HEK293 (cell line): ENCODE data around the gene SERPINE2.

Experiments
- BCL6B ChIP-seq: fragments of 450-650 bp; formaldehyde crosslinking; IDR thresholded peaks from 2 replicates; pipeline ENCODE4 v1.5.1; 2017; ENCODE audit warnings: missing biosample characterization, missing genetic modification characterization
- GLIS2 ChIP-seq: fragments of 450-650 bp; formaldehyde crosslinking; IDR thresholded peaks from 2 replicates; pipeline ENCODE4 v1.5.1; 2016; ENCODE audit warnings: missing biosample characterization, missing genetic modification characterization
- MYNN ChIP-seq: fragments of 450-650 bp; formaldehyde crosslinking; IDR thresholded peaks from 2 replicates; pipeline ENCODE4 v1.5.1; 2016; ENCODE audit warnings: missing biosample characterization, missing genetic modification characterization, borderline replicate concordance
- YY2 ChIP-seq: fragments of 450-650 bp; formaldehyde crosslinking; IDR thresholded peaks from 2 replicates; pipeline ENCODE4 v1.5.1; 2016; ENCODE audit warnings: missing biosample characterization, missing genetic modification characterization
- ZBTB48 ChIP-seq: fragments of 450-650 bp; formaldehyde crosslinking; IDR thresholded peaks from 2 replicates; pipeline ENCODE4 v1.5.1; 2016; ENCODE audit warnings: missing biosample characterization, missing genetic modification characterization
- ZFP69B ChIP-seq: fragments of 450-650 bp; formaldehyde crosslinking; IDR thresholded peaks from 2 replicates; pipeline ENCODE4 v1.5.1; 2016; ENCODE audit warnings: missing biosample characterization, missing genetic modification characterization
- ZNF121 ChIP-seq: fragments of 450-650 bp; formaldehyde crosslinking; IDR thresholded peaks from 2 replicates; pipeline ENCODE4 v1.5.1; 2016; ENCODE audit warnings: missing biosample characterization, missing genetic modification characterization
- ZNF133 ChIP-seq: fragments of 450-650 bp; formaldehyde crosslinking; IDR thresholded peaks from 2 replicates; pipeline ENCODE4 v1.5.1; 2016; ENCODE audit warnings: missing biosample characterization, missing genetic modification characterization
- ZNF19 ChIP-seq: fragments of 450-650 bp; formaldehyde crosslinking; IDR thresholded peaks from 2 replicates; pipeline ENCODE4; 2016; ENCODE audit warnings: missing biosample characterization, missing genetic modification characterization, low read depth
- ZNF221 ChIP-seq: fragments of 450-650 bp; formaldehyde crosslinking; IDR thresholded peaks from 2 replicates; pipeline ENCODE4 v1.5.1; 2017; ENCODE audit warnings: missing biosample characterization, missing genetic modification characterization, borderline replicate concordance
- ZNF426 ChIP-seq: fragments of 450-650 bp; formaldehyde crosslinking; IDR thresholded peaks from 2 replicates; pipeline ENCODE4 v1.5.1; 2017; ENCODE audit warnings: missing biosample characterization, missing genetic modification characterization, mild to moderate bottlenecking, inconsistent platforms, moderate library complexity
- ZNF510 ChIP-seq: fragments of 450-650 bp; formaldehyde crosslinking; IDR thresholded peaks from 2 replicates; pipeline ENCODE4 v1.5.1; 2018; ENCODE audit warnings: mild to moderate bottlenecking, missing genetic modification characterization, missing biosample characterization; ENCODE audit not compliant: insufficient replicate concordance
- ZNF654 ChIP-seq: fragments of 450-650 bp; formaldehyde crosslinking; IDR thresholded peaks from 2 replicates; pipeline ENCODE4 v1.5.1; 2016; ENCODE audit warnings: low read depth, missing biosample characterization, missing genetic modification characterization
- TF ChIP-seq, protein P1 (sequence below): fragments of 450-650 bp; formaldehyde crosslinking; IDR thresholded peaks from 2 replicates; pipeline ENCODE4 v1.5.1; 2016; ENCODE audit warnings: missing biosample characterization, missing genetic modification characterization
- TF ChIP-seq, protein P2 (sequence below): fragments of 450-650 bp; formaldehyde crosslinking; IDR thresholded peaks from 2 replicates; pipeline ENCODE4 v1.5.0; 2017; ENCODE audit warnings: missing biosample characterization, missing genetic modification characterization, borderline replicate concordance
- TF ChIP-seq, protein P3 (sequence below): fragments of 450-650 bp; formaldehyde crosslinking; IDR thresholded peaks from 2 replicates; pipeline ENCODE4 v1.5.1; 2016; ENCODE audit warnings: missing biosample characterization, missing genetic modification characterization
- TF ChIP-seq, protein P4 (sequence below): fragments of 450-650 bp; formaldehyde crosslinking; IDR thresholded peaks from 2 replicates; pipeline ENCODE4 v1.5.1; 2017; ENCODE audit warnings: missing biosample characterization, missing genetic modification characterization
- TF ChIP-seq, protein P5 (sequence below): fragments of 450-650 bp; formaldehyde crosslinking; IDR thresholded peaks from 2 replicates; pipeline ENCODE4 v1.5.1; 2016; ENCODE audit warnings: missing biosample characterization, missing genetic modification characterization
- TF ChIP-seq, protein P6 (sequence below): IDR thresholded peaks from 2 replicates; pipeline ENCODE4 v1.6.1; 2011; ENCODE audit warnings: mild to moderate bottlenecking, low read depth, low read length, borderline replicate concordance
- TF ChIP-seq, protein P7 (sequence below): fragments of 450-650 bp; formaldehyde crosslinking; IDR thresholded peaks from 2 replicates; pipeline ENCODE4 v1.5.1; 2016; ENCODE audit warnings: missing biosample characterization, missing genetic modification characterization

The SERPINE2 gene

GRCh38 chr2:224039080-224039769, at the start of gene SERPINE2 (continued):
- TF ChIP-seq, protein P1, sequence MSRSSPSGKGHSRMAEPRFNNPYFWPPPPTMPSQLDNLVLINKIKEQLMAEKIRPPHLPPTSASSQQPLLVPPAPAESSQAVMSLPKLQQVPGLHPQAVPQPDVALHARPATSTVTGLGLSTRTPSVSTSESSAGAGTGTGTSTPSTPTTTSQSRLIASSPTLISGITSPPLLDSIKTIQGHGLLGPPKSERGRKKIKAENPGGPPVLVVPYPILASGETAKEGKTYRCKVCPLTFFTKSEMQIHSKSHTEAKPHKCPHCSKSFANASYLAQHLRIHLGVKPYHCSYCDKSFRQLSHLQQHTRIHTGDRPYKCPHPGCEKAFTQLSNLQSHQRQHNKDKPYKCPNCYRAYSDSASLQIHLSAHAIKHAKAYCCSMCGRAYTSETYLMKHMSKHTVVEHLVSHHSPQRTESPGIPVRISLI (tag by site-specific recombination): no peak
- TF ChIP-seq ZFP69B (tag by site-specific recombination) (0 out of 2 replicates have a peak, but pooled peaks have one; percentile 34), MYNN (tag by site-specific recombination) (no peak), ZNF133 (tag by site-specific recombination) (no peak), BCL6B (tag by site-specific recombination) (no peak), ZNF221 (tag by site-specific recombination) (no peak), YY2 (no peak), ZNF426 (no peak), ZBTB48 (tag by site-specific recombination) (peak; percentile 95), ZNF654 (tag by site-specific recombination) (peak; percentile 12; the same call in 1 of the 2 replicates), ZNF121 (tag by site-specific recombination) (no peak), ZNF510 (tag by site-specific recombination) (no peak), GLIS2 (tag by site-specific recombination) (peak; percentile 80), ZNF19 (no peak)
- TF ChIP-seq, protein P2, sequence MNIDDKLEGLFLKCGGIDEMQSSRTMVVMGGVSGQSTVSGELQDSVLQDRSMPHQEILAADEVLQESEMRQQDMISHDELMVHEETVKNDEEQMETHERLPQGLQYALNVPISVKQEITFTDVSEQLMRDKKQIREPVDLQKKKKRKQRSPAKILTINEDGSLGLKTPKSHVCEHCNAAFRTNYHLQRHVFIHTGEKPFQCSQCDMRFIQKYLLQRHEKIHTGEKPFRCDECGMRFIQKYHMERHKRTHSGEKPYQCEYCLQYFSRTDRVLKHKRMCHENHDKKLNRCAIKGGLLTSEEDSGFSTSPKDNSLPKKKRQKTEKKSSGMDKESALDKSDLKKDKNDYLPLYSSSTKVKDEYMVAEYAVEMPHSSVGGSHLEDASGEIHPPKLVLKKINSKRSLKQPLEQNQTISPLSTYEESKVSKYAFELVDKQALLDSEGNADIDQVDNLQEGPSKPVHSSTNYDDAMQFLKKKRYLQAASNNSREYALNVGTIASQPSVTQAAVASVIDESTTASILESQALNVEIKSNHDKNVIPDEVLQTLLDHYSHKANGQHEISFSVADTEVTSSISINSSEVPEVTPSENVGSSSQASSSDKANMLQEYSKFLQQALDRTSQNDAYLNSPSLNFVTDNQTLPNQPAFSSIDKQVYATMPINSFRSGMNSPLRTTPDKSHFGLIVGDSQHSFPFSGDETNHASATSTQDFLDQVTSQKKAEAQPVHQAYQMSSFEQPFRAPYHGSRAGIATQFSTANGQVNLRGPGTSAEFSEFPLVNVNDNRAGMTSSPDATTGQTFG (tag by site-specific recombination): no peak
- TF ChIP-seq, protein P3, sequence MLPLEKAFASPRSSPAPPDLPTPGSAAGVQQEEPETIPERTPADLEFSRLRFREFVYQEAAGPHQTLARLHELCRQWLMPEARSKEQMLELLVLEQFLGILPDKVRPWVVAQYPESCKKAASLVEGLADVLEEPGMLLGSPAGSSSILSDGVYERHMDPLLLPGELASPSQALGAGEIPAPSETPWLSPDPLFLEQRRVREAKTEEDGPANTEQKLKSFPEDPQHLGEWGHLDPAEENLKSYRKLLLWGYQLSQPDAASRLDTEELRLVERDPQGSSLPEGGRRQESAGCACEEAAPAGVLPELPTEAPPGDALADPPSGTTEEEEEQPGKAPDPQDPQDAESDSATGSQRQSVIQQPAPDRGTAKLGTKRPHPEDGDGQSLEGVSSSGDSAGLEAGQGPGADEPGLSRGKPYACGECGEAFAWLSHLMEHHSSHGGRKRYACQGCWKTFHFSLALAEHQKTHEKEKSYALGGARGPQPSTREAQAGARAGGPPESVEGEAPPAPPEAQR: no peak
- TF ChIP-seq, protein P4, sequence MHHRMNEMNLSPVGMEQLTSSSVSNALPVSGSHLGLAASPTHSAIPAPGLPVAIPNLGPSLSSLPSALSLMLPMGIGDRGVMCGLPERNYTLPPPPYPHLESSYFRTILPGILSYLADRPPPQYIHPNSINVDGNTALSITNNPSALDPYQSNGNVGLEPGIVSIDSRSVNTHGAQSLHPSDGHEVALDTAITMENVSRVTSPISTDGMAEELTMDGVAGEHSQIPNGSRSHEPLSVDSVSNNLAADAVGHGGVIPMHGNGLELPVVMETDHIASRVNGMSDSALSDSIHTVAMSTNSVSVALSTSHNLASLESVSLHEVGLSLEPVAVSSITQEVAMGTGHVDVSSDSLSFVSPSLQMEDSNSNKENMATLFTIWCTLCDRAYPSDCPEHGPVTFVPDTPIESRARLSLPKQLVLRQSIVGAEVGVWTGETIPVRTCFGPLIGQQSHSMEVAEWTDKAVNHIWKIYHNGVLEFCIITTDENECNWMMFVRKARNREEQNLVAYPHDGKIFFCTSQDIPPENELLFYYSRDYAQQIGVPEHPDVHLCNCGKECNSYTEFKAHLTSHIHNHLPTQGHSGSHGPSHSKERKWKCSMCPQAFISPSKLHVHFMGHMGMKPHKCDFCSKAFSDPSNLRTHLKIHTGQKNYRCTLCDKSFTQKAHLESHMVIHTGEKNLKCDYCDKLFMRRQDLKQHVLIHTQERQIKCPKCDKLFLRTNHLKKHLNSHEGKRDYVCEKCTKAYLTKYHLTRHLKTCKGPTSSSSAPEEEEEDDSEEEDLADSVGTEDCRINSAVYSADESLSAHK (tag by site-specific recombination): no peak; the same call in 1 of the 2 replicates
- TF ChIP-seq, protein P5, sequence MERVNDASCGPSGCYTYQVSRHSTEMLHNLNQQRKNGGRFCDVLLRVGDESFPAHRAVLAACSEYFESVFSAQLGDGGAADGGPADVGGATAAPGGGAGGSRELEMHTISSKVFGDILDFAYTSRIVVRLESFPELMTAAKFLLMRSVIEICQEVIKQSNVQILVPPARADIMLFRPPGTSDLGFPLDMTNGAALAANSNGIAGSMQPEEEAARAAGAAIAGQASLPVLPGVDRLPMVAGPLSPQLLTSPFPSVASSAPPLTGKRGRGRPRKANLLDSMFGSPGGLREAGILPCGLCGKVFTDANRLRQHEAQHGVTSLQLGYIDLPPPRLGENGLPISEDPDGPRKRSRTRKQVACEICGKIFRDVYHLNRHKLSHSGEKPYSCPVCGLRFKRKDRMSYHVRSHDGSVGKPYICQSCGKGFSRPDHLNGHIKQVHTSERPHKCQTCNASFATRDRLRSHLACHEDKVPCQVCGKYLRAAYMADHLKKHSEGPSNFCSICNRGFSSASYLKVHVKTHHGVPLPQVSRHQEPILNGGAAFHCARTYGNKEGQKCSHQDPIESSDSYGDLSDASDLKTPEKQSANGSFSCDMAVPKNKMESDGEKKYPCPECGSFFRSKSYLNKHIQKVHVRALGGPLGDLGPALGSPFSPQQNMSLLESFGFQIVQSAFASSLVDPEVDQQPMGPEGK: peak; percentile 66
- TF ChIP-seq, protein P6, sequence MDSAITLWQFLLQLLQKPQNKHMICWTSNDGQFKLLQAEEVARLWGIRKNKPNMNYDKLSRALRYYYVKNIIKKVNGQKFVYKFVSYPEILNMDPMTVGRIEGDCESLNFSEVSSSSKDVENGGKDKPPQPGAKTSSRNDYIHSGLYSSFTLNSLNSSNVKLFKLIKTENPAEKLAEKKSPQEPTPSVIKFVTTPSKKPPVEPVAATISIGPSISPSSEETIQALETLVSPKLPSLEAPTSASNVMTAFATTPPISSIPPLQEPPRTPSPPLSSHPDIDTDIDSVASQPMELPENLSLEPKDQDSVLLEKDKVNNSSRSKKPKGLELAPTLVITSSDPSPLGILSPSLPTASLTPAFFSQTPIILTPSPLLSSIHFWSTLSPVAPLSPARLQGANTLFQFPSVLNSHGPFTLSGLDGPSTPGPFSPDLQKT: no peak
- TF ChIP-seq, protein P7, sequence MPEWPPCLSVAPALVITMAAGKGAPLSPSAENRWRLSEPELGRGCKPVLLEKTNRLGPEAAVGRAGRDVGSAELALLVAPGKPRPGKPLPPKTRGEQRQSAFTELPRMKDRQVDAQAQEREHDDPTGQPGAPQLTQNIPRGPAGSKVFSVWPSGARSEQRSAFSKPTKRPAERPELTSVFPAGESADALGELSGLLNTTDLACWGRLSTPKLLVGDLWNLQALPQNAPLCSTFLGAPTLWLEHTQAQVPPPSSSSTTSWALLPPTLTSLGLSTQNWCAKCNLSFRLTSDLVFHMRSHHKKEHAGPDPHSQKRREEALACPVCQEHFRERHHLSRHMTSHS (tag by site-specific recombination): no peak
